ENCODE results near the gene EBF3.

EBF3 gene

GRCh38 chr10:129909531-129910256, 54.4 kb downstream of the EBF3 start:
- no peak for DNase-seq

DNA sequence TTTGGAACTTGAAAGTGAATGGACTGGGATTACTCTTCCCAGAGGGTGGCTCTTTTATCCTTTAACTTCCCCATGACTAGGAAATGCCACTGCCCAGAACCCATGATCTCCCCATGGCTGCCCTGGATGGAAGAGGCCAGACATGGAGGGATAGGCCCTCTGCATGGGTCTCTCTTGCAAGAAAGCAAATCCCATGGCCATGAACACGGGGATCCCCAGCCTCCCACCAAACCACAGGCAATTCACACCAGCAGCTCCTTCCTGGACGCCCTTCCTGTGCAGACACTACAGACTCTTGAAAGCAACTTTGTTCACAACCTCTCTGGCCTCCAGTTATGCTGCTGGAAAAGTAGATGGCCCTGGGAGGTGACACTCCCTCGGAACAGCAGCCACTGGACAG, 55.0 kb downstream of the EBF3 start:
- DNase-seq: no peak

DNA sequence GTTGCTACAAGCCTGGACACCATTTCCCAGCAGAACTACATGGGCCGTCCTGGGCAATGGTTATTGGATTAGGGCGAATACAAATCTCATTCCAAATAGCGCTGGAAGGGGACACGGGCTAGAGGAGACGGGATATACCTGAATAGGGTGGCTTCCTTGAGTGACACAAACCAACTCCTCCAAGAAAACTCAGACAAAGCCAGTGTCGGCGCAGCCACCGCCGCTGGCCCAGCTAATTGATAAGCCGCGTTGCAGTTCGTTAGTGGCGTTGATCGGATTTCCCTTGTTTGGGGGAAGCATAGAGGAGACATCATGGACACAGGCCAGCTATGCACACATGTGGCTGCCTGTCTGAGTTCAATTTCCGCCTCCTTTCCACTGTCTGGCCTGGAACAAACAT, 55.7 kb downstream of the EBF3 start:
- no peak for DNase-seq

GRCh38 chr10:129905553-129905952, 58.5 kb downstream of the EBF3 start:
- DNase-seq: no peak

- no peak for DNase-seq
Measured at GRCh38 chr10:129904323-129904722, 59.8 kb downstream of the EBF3 start.

DNA sequence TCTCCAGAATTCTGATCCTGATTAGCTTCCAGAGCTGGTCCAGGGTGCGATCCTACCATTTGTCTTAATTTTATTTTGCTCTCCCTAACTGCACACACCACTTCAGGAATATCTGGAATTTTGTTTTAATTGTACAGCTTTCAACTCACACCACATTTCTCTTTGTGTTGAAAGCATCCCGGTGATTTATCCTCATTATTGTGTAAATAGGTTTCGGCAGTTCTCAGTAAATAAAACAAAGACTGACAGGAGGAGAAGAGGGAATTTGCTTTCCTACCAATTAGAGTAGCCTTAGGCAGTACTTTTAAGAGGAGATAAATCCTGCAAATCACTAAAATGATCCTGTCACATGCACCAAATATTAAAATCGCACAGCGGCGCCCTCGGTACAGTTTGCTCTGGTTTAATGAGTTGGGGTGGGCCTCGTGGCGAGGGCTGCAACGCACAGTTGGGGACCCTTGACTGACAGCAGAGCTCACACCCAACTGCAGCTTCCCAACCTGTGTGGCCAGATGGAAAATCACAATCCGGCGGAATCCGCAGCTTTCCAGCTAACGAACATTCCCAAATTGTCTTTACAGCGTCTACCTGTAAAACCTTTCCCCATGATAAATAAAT, 62.6 kb downstream of the EBF3 start:
- DNase-seq: no peak

GRCh38 chr10:129900825-129901224, 63.2 kb downstream of the EBF3 start:
- DNase-seq: no peak

DNA sequence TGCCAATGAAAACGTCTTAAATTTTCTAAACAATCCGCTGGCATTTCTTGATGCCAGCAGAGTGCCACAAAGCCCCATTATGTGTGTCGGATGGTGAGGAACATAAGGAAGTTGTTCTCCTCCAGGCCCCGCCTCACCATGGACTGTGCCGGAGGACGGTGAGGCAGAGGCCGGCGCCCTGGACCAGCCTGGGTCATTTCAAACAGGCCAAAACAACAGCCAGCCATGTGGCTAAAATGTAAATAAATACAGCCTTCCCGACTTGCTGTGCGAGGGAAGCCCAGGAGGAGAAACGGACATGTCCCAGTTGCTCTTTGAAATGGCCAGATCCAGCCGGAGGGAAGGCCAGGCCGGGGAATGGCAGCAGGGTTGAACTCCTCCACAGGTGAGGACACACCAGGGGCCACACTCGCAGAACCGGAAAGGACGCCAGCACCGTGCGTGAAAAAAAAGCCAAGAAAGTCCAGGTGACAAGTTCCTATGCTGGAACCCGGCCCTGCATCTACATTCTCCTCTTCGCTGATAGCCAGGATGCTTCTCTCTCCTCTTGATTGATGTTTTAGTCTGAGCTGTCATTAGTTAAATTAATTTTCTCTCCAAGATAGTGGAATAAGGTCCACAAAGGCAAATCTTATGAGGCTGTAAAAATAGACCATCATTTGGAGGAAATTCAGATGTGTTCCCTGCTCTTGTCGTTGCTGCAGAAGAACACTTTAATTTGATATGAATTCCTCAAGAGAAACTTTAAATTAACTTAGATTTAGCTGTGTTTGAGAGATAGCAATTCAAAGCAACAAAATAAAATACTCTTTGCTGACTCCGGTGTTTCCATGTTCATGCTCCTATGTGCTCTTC, 64.6 kb downstream of the EBF3 start:
- no peak for DNase-seq

- DNase-seq: no peak
Measured at GRCh38 chr10:129898706-129899268, 65.3 kb downstream of the EBF3 start.

GRCh38 chr10:129897871-129898626, 66.0 kb downstream of the EBF3 start:
- DNase-seq: no peak

- DNase-seq: no peak
Measured at GRCh38 chr10:129896860-129897200, 67.2 kb downstream of the EBF3 start.

GRCh38 chr10:129896136-129896859, 67.8 kb downstream of the EBF3 start:
- DNase-seq: no peak

DNA sequence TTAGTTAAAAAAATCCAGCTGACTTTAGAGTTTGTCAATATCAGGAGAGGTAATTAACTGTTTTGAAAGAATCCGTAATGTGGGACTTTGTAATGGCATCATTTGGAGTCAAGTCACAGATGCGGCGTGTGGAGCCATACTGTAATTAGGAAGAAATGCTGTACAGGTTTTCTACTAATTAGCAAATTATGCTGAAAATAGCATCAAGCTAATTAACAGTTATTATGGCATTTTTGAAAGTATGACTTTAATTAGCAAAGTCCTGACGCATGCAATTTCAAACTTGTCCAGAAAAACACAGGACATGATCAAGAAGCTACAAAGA, 68.3 kb downstream of the EBF3 start:
- no peak for DNase-seq

- no peak for DNase-seq
Measured at GRCh38 chr10:129894698-129895097, 69.4 kb downstream of the EBF3 start.

- DNase-seq: no peak
Measured at GRCh38 chr10:129893104-129894089, 70.7 kb downstream of the EBF3 start.

- DNase-seq: no peak
Measured at GRCh38 chr10:129892548-129893052, 71.5 kb downstream of the EBF3 start.

DNA sequence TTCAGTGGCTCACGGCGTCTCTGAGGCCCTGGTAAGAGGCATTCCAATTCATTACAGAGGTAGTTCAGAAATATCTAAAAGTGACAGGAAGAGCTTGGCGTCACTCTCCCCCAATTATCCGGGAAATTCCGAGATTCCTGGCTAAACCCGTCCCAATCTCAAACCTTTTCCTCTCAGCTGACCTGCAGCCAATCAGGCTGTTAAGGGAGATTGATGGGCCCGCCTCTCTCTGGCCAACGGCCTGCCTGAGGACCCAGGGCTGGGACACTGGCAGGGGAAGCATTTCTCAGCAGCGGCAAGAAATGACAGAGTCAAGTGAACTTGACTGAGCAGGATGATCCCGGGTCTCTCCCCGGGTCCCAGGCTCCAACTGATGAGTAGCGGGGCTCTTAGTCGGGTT, 72.3 kb downstream of the EBF3 start:
- DNase-seq: no peak

DNA sequence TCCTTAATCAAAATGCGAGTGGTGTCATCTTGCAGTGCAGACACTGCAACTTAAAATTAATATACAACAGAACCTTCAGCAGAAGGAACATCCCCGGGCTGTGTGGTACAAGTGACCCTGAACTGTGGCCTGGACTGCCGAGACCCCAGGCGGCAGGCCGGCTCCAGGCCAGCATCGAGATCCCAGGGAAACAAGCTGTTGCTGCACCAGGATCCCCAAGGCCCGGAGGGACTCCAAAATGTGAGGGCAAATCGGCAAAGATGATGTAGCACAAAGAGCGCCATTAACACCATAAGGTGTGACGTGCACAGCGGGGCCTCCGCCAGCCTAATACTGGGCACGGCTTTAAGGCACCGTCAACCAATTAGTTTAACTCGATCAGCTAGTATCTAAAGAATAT, 73.9 kb downstream of the EBF3 start:
- no peak for DNase-seq

- DNase-seq: no peak
Measured at GRCh38 chr10:129888784-129889616, 75.1 kb downstream of the EBF3 start.
